KOPT-K1 (cell line): ENCODE measurements around the gene DCTD.
"Not testable (repeated sequence)": the region's sequence is repeated elsewhere in the genome, so short reads cannot be mapped to it uniquely, and the experiment has no call there.

Source experiments
- H3K27ac ChIP-seq: fragments of 200-600 bp; sonication (generic); 2 replicates; pipeline ENCODE4 v1.5.1; 2016; ENCODE audit warnings: antibody characterized with exemption, mild to moderate bottlenecking, low read depth, low read length; ENCODE audit not compliant: poor library complexity, severe bottlenecking
- H3K36me3 ChIP-seq: fragments of 200-600 bp; sonication (generic); 2 replicates; pipeline ENCODE4 v1.5.1; 2017; ENCODE audit warnings: antibody characterized with exemption, mild to moderate bottlenecking, low read length, moderate library complexity; ENCODE audit not compliant: insufficient read depth
- H3K9me3 ChIP-seq: fragments of 200-600 bp; sonication (generic); 2 replicates; pipeline ENCODE4 v1.5.1; 2017; ENCODE audit warnings: antibody characterized with exemption, low read length, mild to moderate bottlenecking; ENCODE audit not compliant: insufficient read depth, poor library complexity, severe bottlenecking

DCTD gene

DNA sequence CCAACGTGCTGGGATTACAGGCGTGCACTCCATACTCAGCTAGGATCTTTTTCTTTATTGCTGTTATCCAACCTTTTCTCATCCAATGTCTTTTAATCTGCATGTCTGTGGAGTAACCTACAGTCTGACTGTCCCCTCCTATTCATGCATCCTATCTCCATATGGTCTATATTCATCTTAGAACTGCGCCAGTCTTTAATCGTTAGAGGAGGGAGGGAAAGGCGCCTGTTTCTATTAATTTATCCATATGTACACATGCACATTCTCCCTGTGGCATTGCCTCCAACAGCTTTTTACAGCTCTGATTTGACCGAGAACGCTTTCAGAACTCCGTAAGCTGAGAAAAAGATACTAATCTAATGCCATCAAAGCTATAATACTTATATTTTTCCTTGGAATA lies 9.8 kb downstream of the DCTD start:
- H3K9me3 ChIP-seq = no peaks in the 10 kb centered on the region
- peaks cover 90% of the 10 kb centered on the region for H3K36me3 ChIP-seq

DNA sequence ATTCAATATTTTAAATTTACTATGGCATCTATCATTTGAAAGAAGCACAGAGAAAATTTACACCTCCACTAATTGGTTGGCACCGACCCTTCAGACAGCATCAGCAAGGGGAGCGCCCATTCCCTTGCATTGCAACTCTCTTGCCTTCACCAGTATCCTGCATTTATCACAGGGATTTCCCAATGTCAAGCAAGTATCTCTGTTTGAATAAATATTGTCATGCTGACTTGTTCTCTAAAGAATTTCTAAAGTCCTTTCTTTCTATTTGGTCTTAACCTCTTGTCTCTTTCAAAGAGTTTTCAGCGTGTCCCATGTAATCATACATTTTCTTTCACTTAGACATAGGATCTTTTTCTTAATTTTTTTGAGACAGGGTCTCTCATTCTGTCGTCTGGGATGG lies 10.4 kb downstream of the DCTD start:
- no peak overlapping the region for H3K27ac ChIP-seq
- peaks cover 90% of the 10 kb centered on the region for H3K36me3 ChIP-seq
- no peaks in the 10 kb centered on the region for H3K9me3 ChIP-seq

More for the DNA sequence above, 9.8 kb downstream of the DCTD start:
- H3K27ac ChIP-seq = no peak overlapping the region

- H3K36me3 ChIP-seq = peaks cover 88% of the 10 kb centered on the region
- H3K9me3 ChIP-seq = no peaks in the 10 kb centered on the region
- H3K27ac ChIP-seq = no peak overlapping the region
These were observed 12.1 kb downstream of the DCTD start for GRCh38 chr4:182905038-182905437.

GRCh38 chr4:182904211-182904761 lies 12.9 kb downstream of the DCTD start:
- no peak overlapping the region for H3K27ac ChIP-seq
- no peaks in the 10 kb centered on the region for H3K9me3 ChIP-seq
- peaks cover 88% of the 10 kb centered on the region for H3K36me3 ChIP-seq

DNA sequence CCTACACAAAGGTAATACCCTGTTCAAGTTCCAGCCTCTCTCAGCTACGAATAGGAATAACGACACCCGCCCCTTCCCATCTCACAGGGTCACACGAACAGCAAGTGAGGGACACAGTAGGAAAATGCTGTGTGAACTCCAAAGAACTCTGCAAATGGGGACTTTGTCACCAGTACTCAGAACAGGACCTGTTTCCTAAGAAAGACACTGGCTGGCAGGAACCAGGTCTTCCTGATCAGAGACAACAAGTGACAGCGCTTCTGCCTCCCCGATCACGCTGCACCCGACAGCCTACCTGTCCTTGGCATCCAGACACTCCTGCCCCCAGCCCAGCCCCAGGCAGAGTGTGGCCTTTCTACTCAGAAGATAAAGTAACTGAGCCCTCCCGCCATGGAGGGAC lies 14.2 kb downstream of the DCTD start:
- Histone ChIP-seq H3K9me3 (no peaks in the 10 kb centered on the region), H3K27ac (no peak overlapping the region), H3K36me3 (peaks cover 90% of the 10 kb centered on the region)

DNA sequence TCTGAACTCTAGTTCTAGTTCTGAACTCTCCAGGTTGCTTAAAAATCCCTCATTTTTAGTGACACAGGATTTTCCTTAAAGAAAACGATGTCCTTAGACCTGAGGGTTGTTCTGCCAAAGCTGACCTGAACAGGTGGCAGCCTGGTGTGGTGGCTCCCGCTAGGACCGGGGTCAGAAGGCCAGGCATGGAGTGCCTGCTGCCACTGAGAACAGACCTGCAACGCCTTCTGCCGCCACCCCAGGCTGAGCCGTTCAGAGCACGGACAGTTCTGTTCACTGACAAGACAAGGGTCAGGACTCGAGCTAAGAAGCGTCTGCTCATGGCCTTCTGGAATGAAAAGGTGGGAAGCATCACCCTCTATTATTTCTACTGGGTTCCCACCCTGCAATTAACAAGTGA lies 15.8 kb downstream of the DCTD start:
- no peak overlapping the region for H3K27ac ChIP-seq
- H3K36me3 ChIP-seq = peaks cover 87% of the 10 kb centered on the region
- no peaks in the 10 kb centered on the region for H3K9me3 ChIP-seq

DNA sequence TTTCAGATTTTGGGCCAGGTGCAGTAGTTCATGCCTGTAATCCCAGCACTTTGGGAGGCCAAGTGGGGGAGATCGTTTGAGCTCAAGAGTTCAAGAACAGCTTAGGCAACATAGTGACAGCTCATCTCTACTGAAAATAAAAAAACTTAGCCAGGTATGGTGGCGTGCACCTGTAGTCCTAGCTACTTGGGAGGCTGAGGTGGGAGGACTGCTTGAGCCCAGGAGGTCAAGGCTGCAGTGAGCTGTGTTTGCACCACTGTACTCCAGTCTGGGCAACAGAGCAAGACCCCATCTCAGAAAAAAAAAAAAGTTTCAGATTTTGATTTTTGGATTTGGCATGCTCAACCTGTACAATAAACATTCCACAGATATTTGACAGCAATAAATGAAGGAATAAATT lies 17.2 kb downstream of the DCTD start:
- not testable (repeated sequence) for H3K27ac ChIP-seq, H3K9me3 ChIP-seq
- H3K36me3 ChIP-seq = peaks cover 91% of the 10 kb centered on the region

DNA sequence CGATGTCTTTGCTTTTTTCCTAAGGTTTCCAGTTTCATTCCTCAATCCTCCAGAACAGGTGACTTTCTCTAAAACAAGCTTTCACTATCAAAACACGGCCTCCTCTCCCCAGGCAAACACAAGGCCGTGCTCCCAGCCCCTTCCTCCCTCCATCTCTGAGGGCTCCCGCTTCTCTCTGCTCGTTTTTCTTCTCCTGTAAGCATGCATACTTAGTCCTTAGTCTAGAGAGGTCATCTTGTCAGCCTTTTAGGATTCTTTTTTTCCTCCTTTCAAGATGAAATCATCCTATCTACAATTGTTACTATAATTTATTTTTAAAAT lies 18.7 kb downstream of the DCTD start:
- H3K27ac ChIP-seq = no peak overlapping the region
- H3K9me3 ChIP-seq = no peaks in the 10 kb centered on the region
- peaks cover 95% of the 10 kb centered on the region for H3K36me3 ChIP-seq

- no peaks in the 10 kb centered on the region for H3K9me3 ChIP-seq
- H3K27ac ChIP-seq = no peak overlapping the region
- peaks cover 95% of the 10 kb centered on the region for H3K36me3 ChIP-seq
These were observed 19.3 kb downstream of the DCTD start for GRCh38 chr4:182897601-182898478.

DNA sequence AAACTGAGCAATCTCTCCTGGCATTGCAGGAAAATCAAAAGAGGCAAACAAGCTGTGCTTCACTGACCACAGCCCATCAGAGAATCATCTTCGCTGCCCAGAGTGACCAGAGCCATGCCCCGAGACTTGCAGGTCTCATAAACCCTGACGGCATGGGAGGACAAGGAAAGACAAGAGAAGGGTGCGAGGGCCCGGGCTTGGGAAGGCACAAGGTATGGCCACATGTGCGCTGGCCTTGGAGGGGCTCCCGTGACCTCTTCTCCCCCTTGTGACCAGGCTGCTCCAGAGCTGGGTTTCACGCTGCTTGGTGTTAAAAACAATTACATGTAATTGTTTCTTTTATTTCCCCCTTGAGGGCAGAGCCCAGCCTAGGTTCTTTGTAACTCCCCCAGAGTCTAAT lies 20.8 kb downstream of the DCTD start:
- H3K36me3 ChIP-seq = peaks cover 96% of the 10 kb centered on the region
- no peak overlapping the region for H3K27ac ChIP-seq
- H3K9me3 ChIP-seq = no peaks in the 10 kb centered on the region

- Histone ChIP-seq H3K27ac (no peak overlapping the region), H3K9me3 (no peaks in the 10 kb centered on the region)
These were observed 21.3 kb downstream of the DCTD start for GRCh38 chr4:182895791-182896292.

GRCh38 chr4:182894681-182895275 lies 22.4 kb downstream of the DCTD start:
- Histone ChIP-seq H3K27ac (no peak overlapping the region), H3K36me3 (peaks cover 97% of the 10 kb centered on the region), H3K9me3 (no peaks in the 10 kb centered on the region)

More at GRCh38 chr4:182895791-182896292, 21.3 kb downstream of the DCTD start:
- H3K36me3 ChIP-seq = peaks cover 96% of the 10 kb centered on the region

DNA sequence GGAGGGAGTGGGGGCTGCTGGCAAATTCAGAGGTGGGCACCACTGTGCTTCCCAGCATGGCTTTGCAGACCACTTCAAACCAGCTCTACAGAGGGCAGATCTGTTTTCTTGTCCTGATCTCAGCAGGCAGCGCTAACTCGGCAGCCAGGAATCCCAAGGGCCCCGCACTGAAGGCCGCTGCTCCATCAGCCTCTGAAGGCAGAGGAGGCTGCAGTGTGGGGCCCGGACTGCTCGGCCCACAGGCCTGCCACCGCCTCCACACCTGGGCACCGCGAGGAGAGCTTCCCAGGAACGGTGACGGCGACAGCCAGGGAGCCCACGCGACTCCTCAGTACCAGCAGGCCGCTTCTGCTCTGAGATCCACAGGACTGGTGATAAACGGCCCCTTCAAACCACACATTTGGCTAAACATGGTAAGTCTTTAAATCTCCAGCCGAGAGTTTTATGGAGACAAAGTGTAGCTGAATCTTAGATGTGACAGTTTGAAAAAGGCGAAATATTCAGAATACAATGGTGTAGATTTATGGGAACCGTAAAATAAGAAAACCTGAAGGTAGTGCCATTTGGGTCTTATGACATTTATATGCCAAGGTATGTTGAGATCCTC lies 23.6 kb downstream of the DCTD start:
- no peaks in the 10 kb centered on the region for H3K9me3 ChIP-seq
- H3K36me3 ChIP-seq = peaks cover 97% of the 10 kb centered on the region
- no peak overlapping the region for H3K27ac ChIP-seq

DNA sequence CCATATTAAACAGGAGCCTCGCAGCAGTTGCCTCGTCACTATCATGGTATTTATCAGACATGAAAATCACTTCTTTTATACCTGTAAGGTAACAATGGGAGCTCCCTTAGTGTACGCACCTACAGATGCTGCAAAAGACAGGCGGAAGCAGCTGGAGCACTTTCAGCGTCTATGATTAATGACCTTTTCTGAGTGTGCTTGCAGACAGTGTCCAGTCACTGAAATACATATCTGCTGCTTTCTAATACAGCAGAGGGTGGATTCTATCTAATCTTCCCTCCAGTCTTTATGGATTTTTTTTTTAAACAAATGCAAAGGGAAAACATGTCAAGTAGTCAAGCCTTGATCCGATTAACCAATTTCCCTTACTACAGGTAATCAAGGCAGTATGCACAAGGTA lies 24.1 kb downstream of the DCTD start:
- Histone ChIP-seq H3K36me3 (peaks cover 97% of the 10 kb centered on the region), H3K27ac (no peak overlapping the region), H3K9me3 (no peaks in the 10 kb centered on the region)

DNA sequence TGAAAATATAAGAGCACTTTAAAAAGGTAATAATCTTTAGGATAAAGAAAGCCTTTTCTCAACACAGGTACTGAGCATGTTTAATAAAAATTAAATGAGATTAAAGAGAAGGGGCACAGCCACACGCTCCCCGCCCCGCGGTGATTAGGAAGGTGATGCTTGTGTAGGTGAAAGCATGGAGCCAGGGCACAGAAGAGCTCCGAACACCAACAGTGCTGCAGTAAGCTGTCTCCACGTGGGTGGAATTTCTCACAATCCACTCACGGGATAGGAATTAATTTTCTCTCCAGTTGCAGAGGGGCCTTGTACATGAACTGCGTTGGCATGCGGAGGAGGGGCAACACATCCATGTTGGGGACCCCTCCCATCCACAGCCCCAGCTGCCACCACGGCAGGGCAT lies 27.0 kb downstream of the DCTD start:
- H3K27ac ChIP-seq = no peak overlapping the region
- H3K36me3 ChIP-seq = peaks cover 100% of the 10 kb centered on the region
- H3K9me3 ChIP-seq = peaks cover 5% of the 10 kb centered on the region
